Activated T-helper 1 cell treated with anti-CD3 and anti-CD28 coated beads, Interleukin-2, amount 50 U/mL, for 16 hours (primary cell): ENCODE data around the gene PBX1.

Source experiments
- DNase-seq, 2 donors: peaks; one replicate each; pipeline ENCODE4 v3.0.0-alpha.2; 2020; ENCODE audit warnings: low read depth in 1 of 2, low spot score in 1 of 2

The PBX1 gene

GRCh38 chr1:164855716-164856329, 296.8 kb downstream of the PBX1 start:
- DNase-seq, result no peak

GRCh38 chr1:164856381-164856780, 297.4 kb downstream of the PBX1 start:
- no peak for DNase-seq

- DNase-seq, result no peak
These were observed 298.5 kb downstream of the PBX1 start for GRCh38 chr1:164857439-164857838.

GRCh38 chr1:164858096-164858632, 299.2 kb downstream of the PBX1 start:
- DNase-seq, result no peak

- DNase-seq, result no peak
These were observed 302.6 kb downstream of the PBX1 start for GRCh38 chr1:164861632-164862031.

- DNase-seq, result no peak
These were observed 304.1 kb downstream of the PBX1 start for GRCh38 chr1:164863056-164863455.

- no peak for DNase-seq
These were observed 305.2 kb downstream of the PBX1 start for GRCh38 chr1:164864161-164864560.

GRCh38 chr1:164865385-164865784, 306.4 kb downstream of the PBX1 start:
- no peak for DNase-seq

- no peak for DNase-seq
These were observed 308.6 kb downstream of the PBX1 start for GRCh38 chr1:164867590-164867989.

GRCh38 chr1:164868990-164869389, 310.0 kb downstream of the PBX1 start:
- DNase-seq, result no peak

- no peak for DNase-seq
These were observed 316.5 kb downstream of the PBX1 start for GRCh38 chr1:164875518-164875917.

- no peak for DNase-seq
These were observed 317.6 kb downstream of the PBX1 start for GRCh38 chr1:164876398-164877116.

- DNase-seq, result no peak
These were observed 321.2 kb downstream of the PBX1 start for GRCh38 chr1:164880199-164880598.

GRCh38 chr1:164880644-164881043, 321.7 kb downstream of the PBX1 start:
- DNase-seq, result no peak

- no peak for DNase-seq
These were observed 326.3 kb downstream of the PBX1 start for GRCh38 chr1:164885311-164885710.

GRCh38 chr1:164886101-164886500, 327.1 kb downstream of the PBX1 start:
- no peak for DNase-seq

GRCh38 chr1:164891615-164892014, 332.6 kb downstream of the PBX1 start:
- DNase-seq, result no peak

GRCh38 chr1:164895026-164895912, 336.3 kb downstream of the PBX1 start:
- DNase-seq, result no peak

GRCh38 chr1:164901031-164901430, 342.0 kb downstream of the PBX1 start:
- no peak for DNase-seq
